ENCODE data around the gene PPP1R7.

Gene PPP1R7

DNA sequence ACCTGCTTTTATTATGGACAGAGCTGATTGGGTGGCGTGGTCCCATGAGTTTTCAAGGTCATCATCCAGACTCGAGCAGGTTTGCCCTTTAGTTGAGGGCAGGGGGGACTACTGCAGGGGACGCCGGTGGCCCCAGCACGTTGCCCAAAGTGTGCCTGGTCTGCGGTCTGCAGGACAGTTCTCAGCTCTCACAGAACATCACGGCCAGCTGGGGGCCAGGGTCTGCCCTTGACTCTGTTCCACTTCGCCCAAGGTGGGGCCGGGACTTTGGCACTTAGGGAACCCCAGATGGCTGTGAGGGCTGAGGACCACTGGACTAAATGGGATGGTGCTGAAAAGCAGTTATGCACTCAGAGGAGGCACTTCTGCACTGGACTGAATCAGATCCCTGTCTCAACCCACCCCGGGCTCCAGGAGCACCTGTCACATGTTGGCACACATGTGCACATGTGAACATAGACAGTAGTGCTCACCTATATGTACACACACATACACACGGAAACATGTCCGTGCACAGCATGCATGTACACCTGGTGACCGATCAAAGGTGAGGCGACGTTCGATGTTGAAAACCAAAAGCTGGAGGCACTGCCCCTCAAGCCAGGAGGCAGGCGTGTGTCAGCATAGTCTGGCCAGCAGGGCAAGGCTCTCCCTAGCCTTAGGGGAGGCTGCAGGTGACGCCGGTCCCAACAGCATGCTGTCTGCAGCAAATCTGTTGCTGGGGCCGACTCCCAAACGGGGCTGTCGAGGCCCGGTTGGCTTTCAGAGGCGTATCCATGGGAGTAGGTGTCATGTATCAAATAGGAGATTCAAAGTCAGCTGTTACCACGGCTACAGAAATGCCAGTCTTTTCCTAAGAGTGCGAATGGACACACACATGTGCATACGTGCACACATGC is 48.4 kb downstream of the PPP1R7 start:
- DNase-seq, result no peak

DNA sequence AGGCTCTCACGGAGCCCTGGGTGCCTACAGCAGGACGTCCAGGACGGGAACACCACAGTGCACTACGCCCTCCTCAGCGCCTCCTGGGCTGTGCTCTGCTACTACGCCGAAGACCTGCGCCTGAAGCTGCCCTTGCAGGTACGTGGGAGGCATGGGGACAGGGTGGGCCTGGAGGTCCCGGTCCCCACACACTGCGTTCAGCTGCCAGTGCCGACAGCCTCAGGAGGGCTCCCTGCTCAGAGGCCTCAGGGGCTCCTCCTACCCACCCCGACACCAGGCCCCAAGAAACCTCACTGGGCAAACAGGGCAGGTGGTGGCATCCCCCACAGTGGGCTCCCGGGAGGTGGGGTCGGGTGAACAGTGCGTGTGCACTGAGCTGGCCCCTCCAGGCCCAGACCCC is 49.0 kb downstream of the PPP1R7 start:
- no peak for DNase-seq

DNA sequence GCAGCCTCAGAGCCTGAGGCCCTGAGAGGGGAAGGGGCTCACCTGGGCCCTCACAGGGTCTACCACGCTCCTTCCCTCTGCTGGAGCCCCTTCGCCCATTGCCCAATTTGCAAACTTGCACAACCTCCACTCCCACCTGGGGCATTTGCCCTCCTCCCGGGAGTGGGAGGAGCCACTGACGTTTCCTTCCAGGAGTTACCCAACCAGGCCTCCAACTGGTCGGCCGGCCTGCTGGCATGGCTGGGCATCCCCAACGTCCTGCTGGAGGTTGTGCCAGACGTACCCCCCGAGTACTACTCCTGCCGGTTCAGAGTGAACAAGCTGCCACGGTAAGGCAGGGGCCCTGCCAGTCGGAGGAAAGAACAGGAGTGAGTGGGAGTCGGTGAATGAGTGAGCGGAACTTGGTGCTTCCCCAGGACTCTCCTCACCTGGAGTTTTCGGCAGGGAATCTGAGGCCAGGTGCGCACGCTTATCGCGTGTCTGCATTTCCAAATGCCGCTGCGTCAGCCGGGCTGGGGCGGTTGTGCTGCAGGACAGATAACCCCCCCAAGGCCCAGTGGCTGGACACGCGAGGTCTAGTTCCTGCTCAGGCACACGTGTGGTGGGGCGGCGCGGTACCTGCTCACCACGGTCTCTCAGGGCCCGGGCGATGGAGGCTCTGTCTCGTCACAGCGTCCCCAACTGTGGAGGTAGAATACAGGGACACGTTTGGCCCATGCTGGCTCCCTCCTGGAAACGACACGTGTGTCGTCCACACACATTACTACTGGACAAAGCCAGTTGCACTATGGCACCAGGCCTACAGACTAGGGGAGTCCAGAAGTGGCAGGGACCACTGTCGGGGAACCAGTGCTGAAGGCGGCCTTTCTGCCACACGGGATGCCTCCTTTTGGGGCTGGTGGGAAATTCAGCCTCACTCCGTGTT is 49.9 kb downstream of the PPP1R7 start:
- no peak for DNase-seq

DNA sequence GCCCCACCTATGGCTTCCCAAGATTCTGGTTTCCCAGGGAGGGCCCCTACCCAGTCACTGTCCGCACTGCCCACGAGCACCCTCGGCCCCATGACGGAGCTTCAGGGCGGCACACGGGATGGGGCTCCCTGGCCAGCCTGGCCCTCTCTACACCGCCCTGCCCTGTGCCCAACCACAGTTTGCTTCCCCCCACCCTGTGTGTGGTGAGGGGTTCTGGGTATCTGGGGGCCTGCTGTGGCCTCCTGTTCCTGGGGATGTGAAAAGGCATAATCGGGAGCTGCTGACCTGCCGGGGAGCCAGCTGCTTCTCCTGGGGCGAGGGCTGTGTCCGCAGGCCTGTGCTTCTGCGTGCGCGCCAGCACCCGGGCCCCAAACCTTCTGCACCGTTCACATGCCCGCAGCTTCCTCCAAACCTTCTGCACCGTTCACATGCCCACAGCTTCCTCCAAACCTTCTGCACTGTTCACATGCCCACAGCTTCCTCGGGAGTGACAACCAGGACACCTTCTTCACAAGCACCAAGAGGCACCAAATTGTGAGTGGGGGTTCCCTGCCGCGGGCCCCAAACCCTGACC is 50.6 kb downstream of the PPP1R7 start:
- DNase-seq, result no peak

DNA sequence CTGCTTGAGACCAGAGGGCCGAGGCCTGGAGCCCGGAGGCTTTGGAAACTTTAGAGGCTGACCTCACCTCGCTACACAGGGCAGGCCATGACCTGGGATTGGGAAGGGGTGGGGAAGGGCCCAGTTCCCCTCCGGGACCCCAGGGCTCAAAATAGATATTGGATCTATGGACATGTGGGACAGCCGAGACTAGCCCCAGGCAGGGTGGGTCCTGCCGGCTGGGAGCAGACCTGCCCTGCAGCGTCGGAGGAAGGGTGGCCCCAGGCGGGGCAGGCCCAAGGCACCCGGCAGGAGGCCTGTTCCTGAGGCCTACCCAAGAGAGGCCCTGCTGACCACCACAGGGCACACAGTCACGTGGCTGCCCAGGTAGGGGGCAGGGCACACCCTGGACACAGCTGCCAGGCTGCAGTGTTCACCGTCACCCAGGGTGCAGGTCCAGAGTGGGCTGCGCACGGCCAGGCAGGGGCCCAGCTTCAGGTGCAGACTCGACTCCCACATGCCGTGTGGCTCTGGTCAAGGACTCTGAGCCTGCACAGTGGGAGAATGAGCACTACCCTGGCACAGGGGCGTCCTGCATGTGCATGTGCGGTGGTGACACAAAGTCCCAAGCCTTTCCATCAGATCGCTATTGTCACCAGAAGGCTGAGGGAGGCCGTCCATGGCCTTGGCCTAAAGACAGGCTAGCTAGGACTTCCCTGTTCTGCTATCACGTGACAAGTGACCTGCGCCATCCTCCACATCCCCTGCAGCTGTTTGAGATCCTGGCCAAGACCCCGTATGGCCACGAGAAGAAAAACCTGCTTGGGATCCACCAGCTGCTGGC is 51.4 kb downstream of the PPP1R7 start:
- no peak for DNase-seq

DNA sequence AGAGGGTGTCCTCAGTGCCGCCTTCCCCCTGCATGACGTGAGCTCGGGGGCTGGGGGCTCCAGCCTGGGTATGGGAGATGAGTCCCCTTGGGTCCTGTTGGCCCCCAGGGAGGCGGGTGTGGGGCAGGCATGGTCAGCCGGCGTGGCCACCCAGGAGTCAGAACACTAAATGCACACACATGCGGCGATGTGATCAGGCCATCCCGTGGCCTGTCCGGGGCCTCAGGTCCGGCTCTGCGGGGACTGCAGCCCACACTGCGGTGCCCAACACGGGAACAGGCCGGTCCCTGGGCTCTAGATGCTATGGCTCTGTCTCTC is 52.0 kb downstream of the PPP1R7 start:
- no peak for DNase-seq

DNA sequence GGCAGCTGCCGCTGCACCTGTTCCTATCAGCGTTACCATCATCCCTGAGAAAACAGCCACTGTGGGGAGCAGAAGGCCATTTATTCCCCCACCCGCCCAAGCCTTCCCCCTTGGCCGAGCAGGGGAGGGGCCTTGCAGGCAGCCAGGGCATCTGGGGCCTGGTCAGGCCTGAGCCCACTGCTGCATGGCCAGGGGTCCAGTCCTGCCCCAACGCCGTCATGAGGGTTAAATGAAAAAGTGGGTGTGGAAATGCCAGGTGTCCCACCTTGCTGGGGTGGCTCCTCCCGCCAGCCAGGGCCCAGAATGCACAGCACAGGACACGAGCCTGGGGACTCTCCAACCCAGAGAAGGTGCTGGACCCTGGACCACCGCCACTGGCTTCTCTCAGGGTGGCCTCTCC is 52.4 kb downstream of the PPP1R7 start:
- DNase-seq, result no peak

DNA sequence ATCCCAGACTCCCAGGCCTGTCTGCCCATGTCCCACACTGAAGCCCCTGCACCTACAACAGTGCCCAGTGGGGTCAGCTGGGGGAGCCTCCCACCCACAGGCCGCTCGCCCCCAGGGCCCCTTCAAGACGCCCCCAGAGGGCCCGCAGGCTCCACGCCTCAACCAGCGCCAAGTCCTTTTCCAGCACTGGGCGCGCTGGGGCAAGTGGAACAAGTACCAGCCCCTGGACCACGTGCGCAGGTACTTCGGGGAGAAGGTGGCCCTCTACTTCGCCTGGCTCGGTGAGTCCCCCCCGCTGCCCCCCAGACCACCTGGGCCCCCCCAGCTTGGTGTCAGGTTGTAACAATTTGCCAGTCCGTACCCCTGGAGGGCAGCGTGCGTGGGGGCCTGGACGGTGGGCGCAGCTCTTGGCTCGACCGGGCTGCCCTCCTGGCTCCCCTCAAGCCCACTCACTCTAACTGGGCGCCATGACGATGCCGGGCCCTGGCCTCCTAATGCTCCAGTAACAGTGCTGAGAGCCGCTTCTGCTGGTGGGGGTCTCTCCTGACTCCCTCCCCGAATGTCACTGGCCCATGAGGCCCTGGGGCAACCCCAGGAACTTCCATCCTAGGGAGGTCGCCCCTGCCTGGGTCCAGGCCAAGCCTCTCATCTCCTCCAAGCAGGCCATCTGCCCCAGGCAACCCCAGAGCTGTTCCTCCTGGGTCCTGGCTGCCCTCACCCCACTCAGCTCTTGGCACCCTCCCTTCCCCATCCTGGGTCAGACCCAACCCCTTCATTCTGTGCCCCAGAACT is 53.1 kb downstream of the PPP1R7 start:
- no peak for DNase-seq

DNA sequence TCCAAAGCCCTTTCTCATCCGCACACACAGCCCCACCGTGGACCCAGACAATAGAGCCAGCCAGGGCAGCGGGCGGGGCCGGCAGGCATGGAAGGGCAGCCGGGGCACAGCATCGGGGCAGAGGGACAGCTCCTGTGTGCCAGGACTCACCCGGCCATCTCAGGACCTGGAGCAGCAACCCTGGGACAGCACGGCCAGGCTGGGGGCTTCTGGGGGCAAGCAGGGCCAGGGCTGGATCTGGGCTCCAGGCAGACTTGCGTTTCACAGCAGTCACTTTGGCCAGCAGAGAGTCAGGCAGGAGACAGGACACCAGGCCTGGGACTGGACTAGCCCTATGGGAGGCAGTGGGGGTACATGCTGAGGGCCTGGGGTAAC is 53.7 kb downstream of the PPP1R7 start:
- DNase-seq, result no peak

DNA sequence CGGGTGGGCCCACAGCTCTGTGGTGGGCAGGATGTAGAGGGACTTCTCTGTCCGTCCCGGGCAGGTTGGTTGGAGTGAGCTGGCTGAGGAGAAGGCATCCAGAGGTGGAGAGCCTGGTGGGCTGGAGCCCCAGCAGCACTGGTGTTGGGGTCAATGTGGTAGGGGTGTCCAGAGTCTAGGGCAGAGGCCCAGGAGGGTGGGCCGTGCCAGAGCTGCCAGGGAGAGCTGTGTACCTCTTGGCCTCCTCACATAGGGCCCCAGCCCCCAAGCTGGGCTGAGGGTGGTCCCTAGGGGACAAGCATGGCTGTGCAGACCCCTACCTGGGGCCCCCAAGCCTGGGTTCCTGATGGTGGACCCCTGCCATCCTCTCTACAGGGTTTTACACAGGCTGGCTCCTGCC is 54.2 kb downstream of the PPP1R7 start:
- DNase-seq, result no peak

DNA sequence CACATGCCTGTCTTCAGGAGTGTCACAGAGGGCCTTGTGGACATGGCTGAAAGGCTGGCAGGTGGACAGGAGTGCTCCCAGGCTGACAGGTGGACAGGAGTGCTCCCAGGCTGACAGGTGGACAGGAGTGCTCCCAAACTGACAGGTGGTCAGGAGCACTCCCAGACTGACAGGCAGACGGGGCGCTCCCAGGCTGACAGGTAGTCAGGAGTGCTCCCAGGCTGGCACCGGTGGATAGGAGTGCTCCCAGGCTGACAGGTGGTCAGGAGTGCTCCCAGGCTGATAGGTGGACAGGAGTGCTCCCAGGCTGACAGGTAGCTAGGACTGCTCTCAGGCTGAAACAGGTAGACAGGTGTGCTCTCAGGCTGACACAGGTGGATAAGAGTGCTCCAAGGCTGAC is 54.8 kb downstream of the PPP1R7 start:
- DNase-seq, result no peak

DNA sequence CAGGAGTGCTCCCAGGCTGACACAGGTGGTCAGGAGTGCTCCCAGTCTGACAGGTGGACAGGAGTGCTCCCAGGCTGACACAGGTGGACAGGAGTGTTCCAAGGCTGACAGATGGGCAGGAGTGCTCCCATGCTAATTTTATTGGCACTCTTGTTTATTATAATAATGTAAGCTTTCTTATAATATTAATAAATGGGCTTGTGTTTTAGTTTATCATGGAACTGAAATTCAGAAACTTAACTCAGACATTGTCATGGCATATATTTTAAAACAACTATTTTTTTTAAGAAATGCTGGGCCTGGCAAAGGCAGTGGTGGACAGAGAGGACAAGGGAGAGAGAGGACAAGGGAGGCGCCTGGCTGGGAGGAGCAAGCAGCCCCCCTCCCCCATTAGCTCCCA is 56.9 kb downstream of the PPP1R7 start:
- DNase-seq, result no peak

DNA sequence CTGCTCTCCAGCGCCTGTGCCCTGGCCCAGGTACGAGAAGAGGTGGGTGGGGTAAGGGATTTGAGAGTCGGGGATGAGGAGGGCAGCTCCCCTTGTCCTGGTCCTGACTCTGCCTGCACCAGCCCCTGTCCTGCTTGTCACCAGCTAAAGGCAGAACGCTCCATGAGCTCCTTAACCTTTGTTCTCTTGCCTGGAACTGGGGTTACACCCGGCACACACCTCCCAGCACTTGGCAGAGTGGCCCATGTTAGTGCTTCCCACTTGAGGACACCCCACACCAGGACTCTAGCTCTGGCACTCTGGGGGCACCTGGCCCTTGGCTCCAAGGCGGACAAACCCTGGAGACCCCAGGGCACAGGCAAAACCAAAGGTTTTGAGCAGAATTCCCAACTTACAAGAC is 57.4 kb downstream of the PPP1R7 start:
- DNase-seq, result no peak

DNA sequence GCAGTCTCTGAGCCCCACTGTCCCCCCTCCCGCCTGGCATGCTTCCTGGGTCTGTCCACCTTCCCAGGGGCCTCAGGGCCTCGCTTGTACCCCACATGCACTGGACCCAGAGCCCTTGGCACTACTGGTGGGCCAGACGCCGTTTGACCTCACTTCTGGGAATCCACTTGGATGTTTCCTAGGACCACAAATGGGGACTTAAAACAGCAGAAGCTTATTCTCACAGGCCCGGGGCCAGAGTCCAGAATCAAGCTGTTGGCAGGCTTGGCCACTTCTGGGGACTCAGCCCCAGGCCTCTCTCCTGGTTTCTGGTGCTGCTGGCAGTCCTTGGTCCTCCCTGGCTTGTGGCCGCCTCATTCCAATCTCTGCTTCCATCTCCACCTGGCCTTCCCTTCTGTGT is 57.8 kb downstream of the PPP1R7 start:
- no peak for DNase-seq

DNA sequence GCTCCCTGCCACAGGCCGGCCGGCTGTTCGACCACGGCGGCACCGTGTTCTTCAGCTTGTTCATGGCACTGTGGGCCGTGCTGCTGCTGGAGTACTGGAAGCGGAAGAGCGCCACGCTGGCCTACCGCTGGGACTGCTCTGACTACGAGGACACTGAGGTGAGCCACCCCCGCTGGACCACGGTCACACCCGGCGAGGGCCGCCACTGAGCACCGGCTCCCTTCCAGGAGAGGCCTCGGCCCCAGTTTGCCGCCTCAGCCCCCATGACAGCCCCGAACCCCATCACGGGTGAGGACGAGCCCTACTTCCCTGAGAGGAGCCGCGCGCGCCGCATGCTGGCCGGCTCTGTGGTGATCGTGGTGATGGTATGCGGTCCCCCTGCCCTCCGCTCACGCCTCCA is 59.0 kb downstream of the PPP1R7 start:
- no peak for DNase-seq

DNA sequence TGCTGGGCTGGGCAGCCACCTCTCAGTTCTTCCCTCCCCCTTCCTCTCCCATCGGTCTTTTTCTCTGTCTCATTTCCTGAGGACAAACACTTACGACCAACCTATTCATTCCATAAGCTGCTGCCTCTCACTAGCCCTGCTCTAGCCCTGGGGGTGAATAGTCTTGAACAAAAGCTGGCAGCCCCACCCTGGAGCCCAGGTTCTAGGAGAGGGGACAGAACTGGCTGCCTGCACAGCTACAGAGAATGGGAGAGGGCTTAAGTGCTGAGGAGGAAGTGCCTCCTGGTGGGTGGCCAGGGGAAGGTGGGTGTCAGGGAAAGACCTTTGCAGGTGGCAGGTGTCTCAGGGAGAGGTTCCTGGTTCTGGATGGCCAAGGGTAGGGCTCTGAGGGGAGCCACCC is 61.0 kb downstream of the PPP1R7 start:
- no peak for DNase-seq

DNA sequence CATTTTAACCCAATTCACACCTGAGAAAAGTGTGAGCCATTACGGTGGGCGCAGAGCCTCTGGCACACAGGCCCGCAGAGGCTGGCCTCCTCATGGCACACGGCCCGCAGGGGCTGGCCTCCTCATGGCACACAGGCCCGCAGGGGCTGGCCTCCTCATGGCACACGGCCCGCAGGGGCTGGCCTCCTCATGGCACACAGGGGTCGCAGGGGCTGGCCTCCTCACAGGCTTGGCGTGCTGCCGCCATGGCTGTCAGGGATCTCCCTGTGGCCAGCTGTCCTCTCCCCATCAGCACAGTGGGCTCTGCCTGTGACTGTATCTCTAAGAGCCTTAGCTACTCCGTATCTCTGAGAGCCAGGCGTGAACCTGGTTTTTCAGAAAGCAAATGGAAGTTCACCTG is 62.8 kb downstream of the PPP1R7 start:
- no peak for DNase-seq

DNA sequence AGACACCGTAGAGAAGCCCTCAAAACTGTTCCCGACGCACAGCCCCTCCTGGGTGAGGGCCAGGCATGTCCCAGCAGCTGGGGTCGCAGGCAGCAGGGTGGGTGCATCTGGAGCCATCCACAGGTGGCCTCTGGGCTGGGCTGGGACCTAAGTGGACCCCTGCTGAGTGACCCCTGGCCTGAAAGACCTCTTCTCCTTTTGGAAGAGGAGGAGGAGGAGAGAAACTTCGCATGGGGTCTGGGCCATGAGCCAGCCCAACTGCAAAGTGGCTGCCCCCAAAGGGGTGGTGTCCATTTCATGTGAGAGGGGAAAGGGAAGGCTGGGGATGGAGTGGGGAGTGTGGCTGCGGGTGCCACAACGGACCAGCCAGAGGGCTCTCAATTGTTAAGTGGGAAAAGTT is 63.3 kb downstream of the PPP1R7 start:
- DNase-seq, result no peak

DNA sequence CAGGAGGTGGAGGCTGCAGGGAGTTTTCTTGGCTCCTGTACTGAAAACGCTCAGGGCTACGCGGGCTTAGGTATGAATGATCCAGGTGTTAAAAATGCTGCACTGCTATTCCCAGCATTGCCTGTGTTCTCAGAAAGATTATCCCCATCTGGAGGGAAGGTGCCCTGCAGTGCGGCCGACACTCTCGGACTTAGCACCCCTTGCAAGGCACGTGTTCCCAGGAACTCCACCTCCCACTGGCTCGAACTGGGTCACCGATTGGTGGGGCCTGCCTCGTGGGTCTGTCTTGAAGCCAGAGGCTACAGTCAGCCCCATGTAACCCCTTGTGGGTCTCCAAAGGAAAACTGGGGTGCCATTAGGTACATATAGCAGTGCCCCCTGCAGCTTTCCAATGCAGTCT is 63.9 kb downstream of the PPP1R7 start:
- DNase-seq, result no peak

DNA sequence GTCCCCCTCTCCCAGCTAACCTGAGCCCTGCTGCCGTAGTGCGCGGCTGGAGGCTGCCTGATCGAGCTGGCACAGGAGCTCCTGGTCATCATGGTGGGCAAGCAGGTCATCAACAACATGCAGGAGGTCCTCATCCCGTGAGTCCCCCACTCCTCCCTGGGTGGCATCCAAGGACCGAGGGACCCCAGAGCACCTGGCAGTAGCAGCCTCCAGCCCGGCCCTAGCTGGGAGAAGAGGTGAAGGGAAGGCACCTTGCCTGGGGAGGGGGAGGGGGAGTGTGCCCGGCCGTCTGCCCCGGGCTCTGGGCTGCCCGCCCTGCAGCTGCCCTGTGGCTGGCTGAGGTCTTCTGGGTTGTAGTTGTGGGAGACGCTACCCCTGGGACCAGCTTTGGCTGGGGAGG is 64.5 kb downstream of the PPP1R7 start:
- no peak for DNase-seq

DNA sequence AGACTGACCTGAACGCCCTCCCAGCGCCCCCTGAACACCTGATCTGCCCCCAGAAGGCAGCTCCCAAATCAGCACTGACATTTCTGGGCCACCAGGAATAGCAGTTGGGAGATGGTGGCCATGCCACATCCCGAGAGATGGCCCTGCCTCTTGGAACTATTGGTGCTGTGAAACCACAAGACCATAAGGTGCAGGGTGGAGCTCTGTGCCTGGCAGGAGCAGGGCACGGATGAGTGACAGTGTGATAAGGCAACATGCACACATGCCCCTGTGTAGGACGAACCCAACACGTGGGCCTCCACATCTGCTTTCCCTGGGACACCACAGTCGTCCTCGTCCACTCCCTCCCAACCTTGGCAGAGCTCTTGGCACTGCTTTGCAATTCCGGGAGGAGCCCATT is 65.2 kb downstream of the PPP1R7 start:
- DNase-seq, result no peak

DNA sequence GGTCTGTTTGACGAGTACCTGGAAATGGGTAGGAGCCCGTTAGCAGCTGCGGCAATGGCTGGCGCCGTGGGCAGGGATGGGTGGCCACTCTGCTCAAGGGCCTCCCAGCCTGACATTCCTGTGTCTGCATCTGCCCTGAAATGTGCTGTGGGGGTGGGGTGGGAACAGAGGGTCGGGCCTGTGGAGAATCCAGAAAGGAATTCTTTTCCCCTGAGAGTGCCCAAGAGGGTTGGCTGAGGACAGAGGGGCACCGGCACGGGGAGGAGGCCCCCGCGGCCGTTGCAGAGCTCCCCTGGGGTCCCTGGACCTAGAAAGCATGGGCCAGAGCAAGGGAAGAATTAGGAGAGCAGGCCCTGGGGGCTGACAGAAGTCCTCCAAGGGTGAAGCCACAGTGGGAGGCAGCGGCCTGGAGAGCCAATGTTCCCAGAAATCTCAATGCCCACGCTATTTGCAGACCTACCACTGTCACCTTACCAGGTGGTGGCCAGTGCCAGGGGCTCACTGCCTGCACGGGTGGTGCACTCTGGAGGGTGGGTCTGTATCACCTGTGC is 66.0 kb downstream of the PPP1R7 start:
- no peak for DNase-seq
